Stimulated activated CD4-positive, alpha-beta T cell treated with anti-CD3 and anti-CD28 coated beads, Interleukin-2, amount 100 ng/mL, for 48 hours (primary cell): Measurements from ENCODE around the gene CHD2.
"Not testable (repeated sequence)": the region's sequence is repeated elsewhere in the genome, so short reads cannot be mapped to it uniquely, and the experiment has no call there.

Experiments
- DNase-seq, 2 donors: peaks; one replicate each; pipeline ENCODE4 v3.0.0-alpha.2; 2020

Gene CHD2

GRCh38 chr15:93037820-93038705, 137.9 kb downstream of the CHD2 start:
- no peak for DNase-seq

DNA sequence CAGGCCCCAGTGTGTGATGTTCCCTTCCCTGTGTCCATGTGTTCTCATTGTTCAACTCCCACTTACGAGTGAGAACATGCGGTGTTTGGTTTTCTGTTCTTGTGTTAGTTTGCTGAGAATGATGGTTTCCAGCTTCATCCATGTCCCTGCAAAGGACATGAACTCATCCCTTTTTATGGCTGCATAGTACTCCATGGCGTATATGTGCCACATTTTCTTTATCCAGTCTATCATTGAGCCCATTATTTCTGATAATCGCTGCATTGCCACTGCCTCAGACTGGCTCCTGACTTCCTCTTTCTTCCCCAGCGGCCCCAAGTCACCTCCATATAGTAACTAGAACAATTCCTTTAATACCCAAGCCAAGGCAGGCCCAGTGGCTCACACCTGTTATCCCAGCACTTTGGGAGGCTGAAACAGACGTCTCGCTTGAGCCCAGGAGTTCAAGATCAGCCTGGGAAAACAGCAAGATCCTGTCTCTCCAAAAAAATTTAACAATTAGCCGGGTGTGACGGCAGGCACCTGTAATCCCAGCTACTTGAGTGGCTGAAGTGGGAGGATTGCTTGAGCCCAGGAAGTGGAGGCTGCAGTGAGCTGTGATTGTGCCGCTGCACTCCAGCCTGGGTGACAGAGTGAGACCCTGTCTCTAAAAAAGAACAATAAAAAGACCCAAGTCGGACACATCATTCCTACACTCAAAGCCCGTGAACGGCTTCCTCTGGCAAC, 139.6 kb downstream of the CHD2 start:
- DNase-seq = not testable (repeated sequence)

DNA sequence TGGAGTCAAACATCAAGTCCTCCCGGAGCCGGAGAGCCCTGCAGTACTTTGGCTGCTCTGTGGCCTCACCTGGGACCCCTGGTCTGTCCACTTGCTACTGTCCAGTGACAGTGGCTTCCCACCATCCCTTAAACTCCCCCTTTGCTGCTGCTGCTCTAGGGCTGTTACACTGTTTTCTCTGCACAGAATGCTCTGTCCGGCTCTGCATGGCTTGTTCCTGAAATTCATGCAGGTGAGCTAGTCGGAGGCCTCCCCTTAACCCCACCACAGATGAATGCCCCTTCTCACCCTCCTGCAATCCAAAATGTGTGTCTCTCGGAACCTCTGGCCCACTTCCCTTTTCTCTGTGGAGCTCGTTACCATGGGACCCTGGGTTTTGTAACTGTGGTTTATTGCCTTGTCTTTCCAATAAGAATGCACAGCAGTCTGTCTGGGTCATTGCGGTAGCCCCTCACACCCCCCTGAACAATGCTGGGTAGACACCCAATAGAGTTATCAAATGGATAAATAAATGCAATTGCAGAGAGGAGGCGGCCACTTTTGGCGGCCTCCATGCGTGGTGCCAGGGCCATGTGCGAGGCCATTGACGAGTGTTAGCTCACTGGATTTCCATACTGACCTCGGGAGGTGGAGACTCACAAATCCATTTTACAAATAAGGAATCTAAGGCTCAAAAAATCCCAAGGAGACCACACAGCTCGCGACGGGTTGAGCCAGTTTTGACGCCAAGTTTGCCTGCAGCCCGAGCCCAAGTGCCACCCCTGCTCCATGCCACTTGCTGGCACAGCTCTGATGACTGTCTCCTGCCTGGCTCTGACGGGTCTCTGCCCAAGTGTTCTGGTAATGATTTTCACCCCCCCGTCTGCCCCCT, 140.4 kb downstream of the CHD2 start:
- DNase-seq = no peak

DNA sequence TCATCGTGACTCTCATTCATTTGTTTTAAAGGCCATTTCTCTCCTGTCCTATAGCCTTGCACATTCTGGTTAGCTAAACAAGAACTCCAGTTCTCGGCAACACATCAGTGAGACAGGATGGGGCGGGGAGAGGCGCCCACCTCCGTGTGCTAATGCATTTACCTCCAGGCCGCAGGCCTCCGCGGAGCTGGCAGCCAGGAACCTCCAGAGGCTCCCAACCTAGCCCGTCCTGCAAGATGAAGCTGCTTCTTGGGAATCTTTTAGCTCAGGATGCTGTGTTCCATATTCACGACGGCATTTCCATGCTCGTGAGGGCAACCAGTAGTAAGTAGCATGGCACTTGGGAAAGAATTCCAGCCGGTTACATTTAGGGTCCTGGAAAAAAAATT, 141.0 kb downstream of the CHD2 start:
- DNase-seq = no peak

DNA sequence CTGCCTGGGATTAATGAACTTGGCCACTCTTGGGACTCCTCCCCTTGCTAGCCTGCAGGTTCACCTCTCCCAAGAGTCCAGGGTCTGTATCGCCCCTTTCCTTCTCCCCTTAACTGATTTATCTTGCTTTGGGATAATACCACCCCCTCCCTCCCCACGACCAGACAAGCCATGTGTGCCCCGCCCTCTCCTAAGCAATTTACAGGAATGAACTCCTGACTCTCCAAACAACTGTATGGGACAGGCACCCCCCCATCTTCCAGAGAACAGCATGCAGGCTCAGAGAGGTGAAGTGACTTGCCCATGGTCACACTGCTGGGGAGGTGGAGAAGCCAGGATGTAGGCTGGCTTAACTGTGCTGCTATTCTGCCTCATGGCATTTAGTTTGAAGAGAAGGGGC, 142.1 kb downstream of the CHD2 start:
- no peak for DNase-seq

- DNase-seq = no peak
Observed at GRCh38 chr15:93042691-93043378, 142.7 kb downstream of the CHD2 start.

DNA sequence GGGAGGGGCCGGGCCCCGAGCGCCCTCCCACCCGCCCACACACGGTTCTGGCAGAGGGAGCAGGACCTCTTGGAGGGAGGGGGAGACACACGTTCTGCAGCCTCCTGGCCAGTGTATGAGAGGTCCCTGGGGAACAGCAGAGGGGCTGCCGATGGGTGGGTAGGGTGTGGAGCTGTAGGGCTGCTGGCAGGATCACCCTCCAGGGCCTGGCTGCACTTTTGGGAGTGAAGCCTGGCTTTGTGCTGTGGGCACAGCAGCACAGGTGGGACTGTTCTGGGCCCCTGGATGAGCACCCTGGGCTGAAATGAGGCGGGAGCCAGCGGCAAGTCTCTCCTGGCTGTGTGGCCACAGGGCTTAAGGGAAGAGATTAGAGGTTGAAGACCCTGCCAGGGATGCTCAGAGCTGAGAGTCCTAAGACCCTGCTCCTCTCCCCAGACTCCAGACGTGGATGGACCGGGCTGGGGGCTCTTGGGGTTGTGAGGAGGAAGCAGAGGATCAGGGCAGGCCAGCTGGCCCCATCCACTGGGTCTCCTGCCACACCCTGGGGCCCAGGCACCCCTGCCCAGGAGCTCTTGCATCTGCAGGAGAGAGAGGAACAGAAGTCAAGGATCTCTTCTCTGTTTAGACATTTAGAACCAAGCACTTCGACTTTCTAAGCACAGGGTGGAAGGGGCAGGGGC, 143.6 kb downstream of the CHD2 start:
- DNase-seq = no peak

GRCh38 chr15:93044301-93045190, 144.4 kb downstream of the CHD2 start:
- no peak for DNase-seq

DNA sequence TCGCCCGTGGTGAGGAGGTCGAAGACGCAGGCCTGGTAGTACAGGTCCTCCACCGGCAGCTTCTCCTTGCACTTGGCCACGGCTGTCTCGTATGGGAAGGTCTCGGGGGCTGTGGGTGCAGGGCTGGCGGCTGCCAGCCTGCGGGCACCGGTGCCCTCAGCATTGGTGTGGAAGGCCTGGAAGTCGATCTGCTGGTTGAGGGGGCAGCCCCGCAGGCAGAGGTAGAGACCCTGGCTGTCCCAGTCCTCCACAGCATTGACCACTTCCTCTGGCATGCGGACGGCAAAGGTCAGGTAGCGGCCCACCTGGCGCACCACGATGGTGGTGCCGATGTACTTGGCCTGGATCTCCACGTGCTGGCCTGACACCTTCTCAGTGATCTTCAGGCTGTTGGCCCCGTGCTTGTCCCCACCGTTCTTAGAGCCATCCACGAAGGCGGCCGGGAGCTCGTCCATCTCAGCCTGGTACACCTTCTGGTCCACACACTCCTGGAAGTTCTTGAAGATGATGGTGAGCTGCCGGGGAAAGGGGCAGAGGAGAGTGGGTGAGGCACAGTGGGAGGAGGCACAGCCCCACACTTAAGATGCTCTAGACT, 145.2 kb downstream of the CHD2 start:
- no peak for DNase-seq

DNA sequence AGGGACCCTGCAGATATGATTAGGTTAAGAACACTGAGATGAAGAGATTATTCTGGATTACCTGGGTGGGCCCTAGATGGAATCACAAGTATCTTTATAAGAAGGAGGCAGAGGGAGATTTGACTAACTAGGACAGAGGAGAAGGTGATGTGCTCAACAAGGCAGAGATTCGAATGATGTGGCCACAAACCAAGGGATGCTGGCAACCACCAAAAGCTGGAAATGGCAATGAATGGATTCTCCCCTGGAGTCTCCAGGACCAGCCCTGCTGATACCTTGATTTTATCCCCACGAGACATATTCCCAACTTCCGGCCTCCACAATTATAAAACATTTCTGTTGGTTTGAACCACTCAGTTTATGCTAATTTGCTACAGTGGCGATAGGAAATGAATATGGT, 146.0 kb downstream of the CHD2 start:
- DNase-seq = no peak

- DNase-seq = no peak
Observed at GRCh38 chr15:93046721-93047120, 146.6 kb downstream of the CHD2 start.

- DNase-seq = no peak
Observed at GRCh38 chr15:93047621-93048425, 147.7 kb downstream of the CHD2 start.

GRCh38 chr15:93048426-93048721, 148.2 kb downstream of the CHD2 start:
- no peak for DNase-seq

- DNase-seq = no peak
Observed at GRCh38 chr15:93048759-93049161, 148.6 kb downstream of the CHD2 start.

- no peak for DNase-seq
Observed at GRCh38 chr15:93049233-93049632, 149.1 kb downstream of the CHD2 start.

DNA sequence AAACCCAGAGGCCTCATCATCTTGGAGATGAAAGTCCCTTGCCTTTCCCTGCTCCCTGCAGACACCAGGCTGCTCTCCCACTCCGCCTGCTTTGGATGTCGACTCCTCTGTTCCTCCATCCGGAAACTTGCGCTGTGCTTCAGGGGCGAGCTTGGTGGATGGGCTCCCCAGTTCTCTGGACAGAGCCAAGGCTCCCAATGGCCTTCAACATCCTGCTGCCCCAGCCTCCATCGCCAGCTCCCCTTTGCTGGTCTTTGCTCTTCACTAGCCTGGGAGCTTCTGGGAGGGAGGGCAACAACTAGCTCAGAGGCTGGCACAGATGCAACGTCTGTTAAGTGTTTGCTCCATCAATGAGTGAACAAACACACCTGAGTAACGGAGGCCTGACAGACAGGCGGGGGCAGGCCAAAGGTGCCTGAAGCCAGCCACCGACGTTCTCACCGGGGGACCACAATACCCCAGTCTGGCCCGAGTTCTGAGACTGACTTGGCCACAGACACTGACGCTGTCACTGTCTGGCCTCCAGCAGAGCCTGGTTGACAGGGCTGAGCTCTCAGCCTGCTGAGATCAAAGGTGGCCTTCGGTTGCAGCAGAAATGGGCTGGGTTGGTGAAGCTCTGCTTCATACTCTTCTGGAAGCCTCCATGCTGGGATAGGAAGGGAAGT, 149.9 kb downstream of the CHD2 start:
- DNase-seq = no peak

DNA sequence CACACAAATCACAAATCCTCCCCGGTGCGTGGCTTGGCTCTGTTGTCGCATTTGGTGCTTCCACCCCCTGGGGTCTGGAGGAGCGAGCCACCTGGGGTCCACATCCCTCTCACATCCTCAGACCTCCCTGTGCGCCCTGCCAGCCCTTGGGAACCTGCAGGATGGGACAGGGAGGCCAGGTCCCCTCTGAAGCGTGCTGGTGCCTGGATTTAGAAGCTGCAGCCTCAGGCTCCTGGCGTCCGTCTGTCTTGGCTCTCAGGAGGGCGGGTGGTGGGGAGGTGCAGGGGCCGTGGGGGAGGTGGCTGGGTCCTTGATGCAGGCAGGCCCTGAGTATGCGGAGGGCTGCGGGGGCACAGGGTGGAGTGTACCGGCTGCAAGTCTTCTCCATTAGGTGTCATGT, 150.5 kb downstream of the CHD2 start:
- no peak for DNase-seq

DNA sequence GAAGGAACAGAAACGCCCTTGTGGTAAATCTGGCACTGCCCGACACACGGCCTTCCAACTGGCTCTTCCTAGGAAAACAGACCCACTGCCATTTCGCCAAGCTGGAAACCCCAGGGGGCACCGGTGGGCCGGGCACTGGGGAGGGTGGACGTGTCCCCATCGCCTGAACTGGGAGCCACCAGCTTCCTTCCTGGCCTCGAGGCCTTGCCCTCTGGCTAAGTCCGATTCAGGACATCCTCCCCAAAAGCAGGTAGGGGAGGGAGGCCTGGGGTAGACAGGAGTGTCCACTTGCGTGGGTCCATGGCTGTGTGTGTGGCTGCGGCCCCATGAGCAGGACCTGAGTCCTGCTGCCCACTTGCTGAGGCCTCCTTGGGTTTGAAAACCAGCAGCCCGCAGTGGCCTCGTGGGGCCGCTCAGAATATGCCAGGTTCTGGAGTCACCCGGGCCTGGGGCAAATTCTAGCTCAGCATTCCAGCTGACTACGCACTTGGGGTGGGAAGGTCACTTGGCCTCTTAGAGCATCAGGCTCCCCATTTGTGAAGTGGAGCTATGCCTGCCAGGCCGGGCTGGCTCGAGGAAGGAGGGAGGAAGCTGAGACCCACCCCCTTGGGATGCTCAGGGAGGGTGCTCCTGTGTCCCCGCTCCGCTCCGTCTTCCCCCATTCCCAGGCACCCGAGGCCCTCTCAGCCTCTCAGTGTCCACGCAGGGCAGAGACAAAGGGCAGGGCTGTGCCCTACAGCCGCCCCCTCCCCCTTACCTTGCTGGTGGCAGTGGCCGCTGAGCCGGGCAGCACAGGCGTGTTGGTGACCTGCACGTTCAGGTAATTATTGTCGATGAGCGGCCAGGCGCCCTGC, 151.3 kb downstream of the CHD2 start:
- no peak for DNase-seq
